HEK293 (cell line): Measurements from ENCODE around the gene CLDN6.

ENCODE experiments used
- CTCF ChIP-seq: fragments of 450-650 bp; formaldehyde crosslinking; IDR thresholded peaks from 2 replicates; pipeline ENCODE4 v1.5.1; 2016; ENCODE audit warnings: missing biosample characterization, missing genetic modification characterization
- KLF16 ChIP-seq: fragments of 450-650 bp; formaldehyde crosslinking; IDR thresholded peaks from 2 replicates; pipeline ENCODE4 v1.5.1; 2017; ENCODE audit warnings: missing biosample characterization, missing genetic modification characterization
- KLF8 ChIP-seq: fragments of 450-650 bp; formaldehyde crosslinking; IDR thresholded peaks from 2 replicates; pipeline ENCODE4 v1.5.1; 2016; ENCODE audit warnings: missing biosample characterization, missing genetic modification characterization
- KLF9 ChIP-seq: fragments of 450-650 bp; formaldehyde crosslinking; IDR thresholded peaks from 2 replicates; pipeline ENCODE4 v1.5.1; 2016; ENCODE audit warnings: missing biosample characterization, missing genetic modification characterization, low read depth
- PRDM6 ChIP-seq: fragments of 450-650 bp; formaldehyde crosslinking; IDR thresholded peaks from 2 replicates; pipeline ENCODE4 v1.5.1; 2017; ENCODE audit warnings: missing biosample characterization, missing genetic modification characterization
- SCRT2 ChIP-seq: fragments of 450-650 bp; formaldehyde crosslinking; IDR thresholded peaks from 2 replicates; pipeline ENCODE4 v1.5.1; 2016; ENCODE audit warnings: missing biosample characterization, missing genetic modification characterization
- SP2 ChIP-seq: fragments of 450-650 bp; formaldehyde crosslinking; IDR thresholded peaks from 2 replicates; pipeline ENCODE4 v1.5.1; 2016; ENCODE audit warnings: missing biosample characterization, missing genetic modification characterization
- TRIM28 ChIP-seq: IDR thresholded peaks from 2 replicates; pipeline ENCODE4 v1.6.1; 2011; ENCODE audit warnings: low read length, control low read depth, borderline replicate concordance
- YY2 ChIP-seq: fragments of 450-650 bp; formaldehyde crosslinking; IDR thresholded peaks from 2 replicates; pipeline ENCODE4 v1.5.1; 2016; ENCODE audit warnings: missing biosample characterization, missing genetic modification characterization
- ZBTB10 ChIP-seq: fragments of 450-650 bp; formaldehyde crosslinking; IDR thresholded peaks from 2 replicates; pipeline ENCODE4 v1.5.1; 2016; ENCODE audit warnings: missing biosample characterization, missing genetic modification characterization
- ZBTB21 ChIP-seq: fragments of 450-650 bp; formaldehyde crosslinking; IDR thresholded peaks from 2 replicates; pipeline ENCODE4 v1.5.1; 2017; ENCODE audit warnings: missing biosample characterization, missing genetic modification characterization
- ZNF112 ChIP-seq: fragments of 450-650 bp; formaldehyde crosslinking; IDR thresholded peaks from 2 replicates; pipeline ENCODE4 v1.5.0; 2017; ENCODE audit warnings: missing biosample characterization, missing genetic modification characterization
- ZNF132 ChIP-seq: fragments of 450-650 bp; formaldehyde crosslinking; IDR thresholded peaks from 2 replicates; pipeline ENCODE4 v1.5.1; 2017; ENCODE audit warnings: missing biosample characterization, missing genetic modification characterization, borderline replicate concordance
- ZNF155 ChIP-seq: fragments of 450-650 bp; formaldehyde crosslinking; IDR thresholded peaks from 2 replicates; pipeline ENCODE4 v1.5.1; 2016; ENCODE audit warnings: missing biosample characterization, missing genetic modification characterization
- ZNF18 ChIP-seq: fragments of 450-650 bp; formaldehyde crosslinking; IDR thresholded peaks from 2 replicates; pipeline ENCODE4 v1.5.1; 2016; ENCODE audit warnings: missing biosample characterization, missing genetic modification characterization
- ZNF2 ChIP-seq: fragments of 450-650 bp; formaldehyde crosslinking; IDR thresholded peaks from 2 replicates; pipeline ENCODE4 v1.5.1; 2016; ENCODE audit warnings: missing biosample characterization, missing genetic modification characterization
- ZNF202 ChIP-seq: fragments of 450-650 bp; formaldehyde crosslinking; IDR thresholded peaks from 2 replicates; pipeline ENCODE4 v1.5.1; 2016; ENCODE audit warnings: missing biosample characterization, missing genetic modification characterization, borderline replicate concordance
- ZNF23 ChIP-seq: fragments of 450-650 bp; formaldehyde crosslinking; IDR thresholded peaks from 2 replicates; pipeline ENCODE4 v1.5.1; 2016; ENCODE audit warnings: missing biosample characterization, missing genetic modification characterization, borderline replicate concordance
- ZNF239 ChIP-seq: fragments of 450-650 bp; formaldehyde crosslinking; IDR thresholded peaks from 2 replicates; pipeline ENCODE4 v1.5.1; 2016; ENCODE audit warnings: missing biosample characterization, missing genetic modification characterization
- ZNF24 ChIP-seq: fragments of 450-650 bp; formaldehyde crosslinking; IDR thresholded peaks from 2 replicates; pipeline ENCODE4 v1.5.1; 2016; ENCODE audit warnings: missing biosample characterization, missing genetic modification characterization
- ZNF266 ChIP-seq: fragments of 450-650 bp; formaldehyde crosslinking; IDR thresholded peaks from 2 replicates; pipeline ENCODE4 v1.5.1; 2016; ENCODE audit warnings: missing biosample characterization, missing genetic modification characterization, low read depth
- ZNF426 ChIP-seq: fragments of 450-650 bp; formaldehyde crosslinking; IDR thresholded peaks from 2 replicates; pipeline ENCODE4 v1.5.1; 2017; ENCODE audit warnings: missing biosample characterization, missing genetic modification characterization, mild to moderate bottlenecking, inconsistent platforms, moderate library complexity
- ZNF518A ChIP-seq: fragments of 450-650 bp; formaldehyde crosslinking; conservative IDR thresholded peaks from 2 replicates; pipeline ENCODE4 v1.5.1; 2016; ENCODE audit warnings: low read depth, missing biosample characterization, missing genetic modification characterization
- ZNF521 ChIP-seq: fragments of 450-650 bp; formaldehyde crosslinking; IDR thresholded peaks from 2 replicates; pipeline ENCODE4 v1.5.1; 2017; ENCODE audit warnings: missing biosample characterization, mild to moderate bottlenecking, missing genetic modification characterization
- ZNF596 ChIP-seq: fragments of 450-650 bp; IDR thresholded peaks from 2 replicates; pipeline ENCODE4 v1.5.0; 2018; ENCODE audit warnings: missing biosample characterization, mild to moderate bottlenecking, missing genetic modification characterization, moderate library complexity
- ZNF658 ChIP-seq: fragments of 450-650 bp; formaldehyde crosslinking; IDR thresholded peaks from 2 replicates; pipeline ENCODE4; 2016; ENCODE audit warnings: missing biosample characterization, missing genetic modification characterization
- ZNF785 ChIP-seq: fragments of 450-650 bp; formaldehyde crosslinking; IDR thresholded peaks from 2 replicates; pipeline ENCODE4 v1.5.1; 2016; ENCODE audit warnings: missing biosample characterization, missing genetic modification characterization
- ZNF837 ChIP-seq: fragments of 450-650 bp; formaldehyde crosslinking; IDR thresholded peaks from 2 replicates; pipeline ENCODE4 v1.5.1; 2016; ENCODE audit warnings: missing biosample characterization, missing genetic modification characterization
- ZSCAN16 ChIP-seq: fragments of 450-650 bp; formaldehyde crosslinking; IDR thresholded peaks from 2 replicates; pipeline ENCODE4 v1.5.1; 2016; ENCODE audit warnings: missing biosample characterization, missing genetic modification characterization

CLDN6 gene

GRCh38 chr16:3027983-3028715, 10.2 kb upstream of the CLDN6 start (continued):
- no peak for TF ChIP-seq ZNF24 (tag by site-specific recombination)
- no peak for TF ChIP-seq ZBTB10 (tag by site-specific recombination)
- TF ChIP-seq ZBTB21 (tag by site-specific recombination) = no peak
- TF ChIP-seq ZNF658 (tag by site-specific recombination) = no peak
- TF ChIP-seq ZNF518A (tag by site-specific recombination) = no peak
- TF ChIP-seq ZNF266 (tag by site-specific recombination) = no peak
- no peak for TF ChIP-seq ZNF521
- TF ChIP-seq ZNF18 (tag by site-specific recombination) = no peak
- TF ChIP-seq YY2 (tag by site-specific recombination) = no peak
- peak; percentile 80 for TF ChIP-seq SP2 (tag by site-specific recombination)
- TF ChIP-seq ZNF785 (tag by site-specific recombination) = no peak
- no peak for TF ChIP-seq ZNF132 (tag by site-specific recombination)
- no peak for TF ChIP-seq ZNF426
- TF ChIP-seq KLF8 (tag by site-specific recombination) = peak; percentile 66; the same call in 1 of the 2 replicates
- peak; percentile 97 for TF ChIP-seq KLF9 (tag by site-specific recombination)
- TF ChIP-seq ZNF837 (tag by site-specific recombination) = no peak
- no peak for TF ChIP-seq ZNF2
- TF ChIP-seq ZNF239 = no peak
- TF ChIP-seq ZNF155 (tag by site-specific recombination) = no peak
- no peak for TF ChIP-seq TRIM28
- no peak for TF ChIP-seq ZSCAN16 (tag by site-specific recombination)
- TF ChIP-seq KLF16 (tag by site-specific recombination) = peak; percentile 71; the same call in 1 of the 2 replicates
- TF ChIP-seq ZNF112 (tag by site-specific recombination) = no peak
- no peak for TF ChIP-seq ZNF202 (tag by site-specific recombination)
- TF ChIP-seq PRDM6 (tag by site-specific recombination) = no peak
- TF ChIP-seq ZNF596 (tag by site-specific recombination) = no peak
- no peak for TF ChIP-seq ZNF23 (tag by site-specific recombination)
- peak; percentile 72 for TF ChIP-seq SCRT2
- TF ChIP-seq CTCF (tag by site-specific recombination) = peak; percentile 90
